Fibroblast of villous mesenchyme (primary cell): ENCODE data around the gene ATG16L2. TPM values are rescaled to one million over a fixed set of nuclear protein-coding genes. Genes with fewer than 3 reads are reported as not detected.
A peak's percentile ranks its signal among the peaks of the same experiment; 100 is the strongest.

Experiments used
- DNase-seq: peaks from one replicate; pipeline ENCODE4 v3.0.0-alpha.2; 2010; ENCODE audit warnings: low read depth
- H3K4me3 ChIP-seq: 2 replicates; pipeline ENCODE4 v1.5.1; 2011; ENCODE audit warnings: low read depth, mild to moderate bottlenecking, low read length
- CTCF ChIP-seq: IDR thresholded peaks from 2 replicates; pipeline ENCODE4 v1.5.1; 2012; ENCODE audit warnings: low read depth, mild to moderate bottlenecking, low read length; ENCODE audit not compliant: insufficient read depth
- total RNA-seq: library from RNA; depleted of rRNA; stranded (reverse); fragments of >200 nt; gene quantifications from 2 replicates; pipeline ENCODE4 v1.2.3, GENCODE V29; 2012

ATG16L2 gene
- total RNA-seq, 1 donor, result 11.2 TPM

DNA sequence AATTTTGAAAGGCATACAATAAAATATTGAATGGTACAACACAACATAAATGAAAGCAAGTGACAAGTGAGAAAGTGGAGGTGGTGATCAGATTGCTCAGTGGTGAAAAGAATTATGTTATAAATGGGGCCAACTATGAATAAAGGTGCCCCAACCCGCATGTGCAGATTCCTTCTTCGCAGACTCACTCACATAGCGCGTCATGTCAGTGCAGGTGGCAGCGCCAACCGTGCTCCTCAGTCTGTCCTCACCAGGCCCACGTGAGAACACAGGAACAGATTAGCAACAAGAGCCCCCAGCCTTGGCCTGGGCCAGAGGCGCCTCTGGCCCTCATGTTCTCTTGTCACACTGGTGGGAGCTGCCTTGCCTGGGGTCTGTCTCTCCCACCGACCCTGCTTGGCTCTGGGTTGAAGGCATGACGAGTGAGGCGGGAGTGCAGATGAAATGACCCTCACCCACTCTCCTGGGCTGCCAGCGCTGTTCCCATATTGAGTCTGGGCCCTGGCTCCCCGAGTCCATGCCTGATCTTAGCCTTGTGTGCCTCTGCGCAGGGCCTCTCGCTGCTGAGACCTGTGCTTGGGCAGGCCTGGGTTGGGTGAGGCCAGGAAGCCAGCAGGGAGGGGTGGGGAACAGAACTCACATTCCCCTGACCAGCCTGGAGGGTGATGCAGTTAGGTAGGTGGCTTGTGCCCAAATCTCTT lies 6.4 kb downstream of the ATG16L2 start:
- no peak for TF ChIP-seq CTCF
- no peak overlapping the region for H3K4me3 ChIP-seq

GRCh38 chr11:72821221-72821919 lies 7.2 kb downstream of the ATG16L2 start:
- TF ChIP-seq CTCF, result no peak
- DNase-seq, result no peak
- H3K4me3 ChIP-seq, result peak overlapping the region; percentile 62

More for the DNA sequence above, 6.4 kb downstream of the ATG16L2 start:
- no peak for DNase-seq

- H3K4me3 ChIP-seq, result peak overlapping the region; percentile 62
- DNase-seq, result peak; percentile 87
Observed at GRCh38 chr11:72821920-72822799, 7.9 kb downstream of the ATG16L2 start.

DNA sequence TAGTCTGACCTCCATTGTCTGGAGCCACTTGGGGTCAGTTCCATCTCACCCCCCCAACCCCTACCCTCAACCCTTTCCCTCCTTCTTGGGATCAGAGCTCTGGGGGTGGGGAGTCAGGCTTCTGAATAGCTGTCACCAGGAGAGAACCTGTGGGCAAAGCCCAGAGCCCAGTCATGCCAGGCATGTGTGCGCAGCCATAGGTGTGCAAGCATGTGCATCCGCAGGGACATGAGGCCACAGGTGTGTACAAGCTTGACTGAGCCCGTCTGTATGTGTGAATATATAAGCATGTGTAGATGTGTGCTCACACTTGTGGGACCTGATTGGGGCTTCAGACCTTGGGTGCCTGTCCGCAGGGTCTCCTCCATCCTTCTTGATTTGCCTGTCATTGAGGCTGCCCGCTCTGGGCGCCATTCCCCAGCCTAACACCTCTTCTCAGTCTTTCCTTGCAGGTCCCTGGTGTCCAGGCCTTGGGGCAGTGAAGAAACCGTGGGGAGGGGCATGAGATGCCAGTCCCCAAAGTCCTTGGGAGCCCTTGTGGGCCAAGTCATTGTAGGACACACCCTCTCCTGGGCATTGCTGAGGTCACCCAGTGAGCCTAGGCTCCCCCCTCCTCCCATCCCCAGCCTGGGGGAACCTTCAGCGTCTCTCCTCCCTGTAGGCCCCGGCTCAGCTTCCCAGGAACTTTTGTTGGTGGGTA lies 9.0 kb downstream of the ATG16L2 start:
- TF ChIP-seq CTCF, result no peak
- no peak for DNase-seq
- H3K4me3 ChIP-seq, result no peak overlapping the region

More at GRCh38 chr11:72821920-72822799, 7.9 kb downstream of the ATG16L2 start:
- peak; percentile 9 for TF ChIP-seq CTCF

DNA sequence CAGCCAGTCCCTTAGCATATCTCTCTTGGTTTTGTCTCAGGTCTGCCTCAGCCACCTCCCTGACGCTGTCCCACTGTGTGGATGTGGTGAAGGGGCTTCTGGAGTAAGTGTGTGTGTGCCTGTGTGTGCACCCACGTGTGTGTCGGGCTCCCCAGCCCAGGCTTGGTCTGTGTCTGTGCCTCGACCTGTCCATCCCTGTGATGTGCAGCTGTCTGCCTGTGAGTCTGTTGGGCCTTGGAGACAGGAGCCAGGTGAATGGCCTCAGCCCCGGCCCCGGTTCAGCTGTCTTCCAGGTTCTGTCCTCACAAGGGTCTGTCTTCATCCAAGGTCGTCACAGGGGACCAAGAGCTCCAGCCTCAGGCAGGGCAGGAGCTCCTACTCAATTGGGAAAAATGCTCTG lies 9.8 kb downstream of the ATG16L2 start:
- H3K4me3 ChIP-seq, result no peak overlapping the region
- no peak for TF ChIP-seq CTCF
- DNase-seq, result no peak

- TF ChIP-seq CTCF, result no peak
- no peak overlapping the region for H3K4me3 ChIP-seq
- no peak for DNase-seq
Observed at GRCh38 chr11:72824811-72825505, 10.7 kb downstream of the ATG16L2 start.
